Thyroid gland (tissue), 4 donors: ENCODE measurements around the gene DUOXA1. TPM values are rescaled to one million over a fixed set of nuclear protein-coding genes. Genes with fewer than 3 reads are reported as not detected.

ENCODE experiments used
- DNase-seq, 2 donors: peaks; one replicate each; pipeline ENCODE4 v3.0.0-alpha.2; 2019
- H3K27ac ChIP-seq, 3 donors: fragments of 200-600 bp; sonication (generic); 1 replicate in 2 of 3; 2 replicates in 1 of 3; pipeline ENCODE4 v1.5.1; 2016 to 2019; ENCODE audit warnings: mild to moderate bottlenecking in 1 of 3, moderate library complexity in 1 of 3
- H3K27me3 ChIP-seq: fragments of 200-600 bp; sonication (generic); one replicate; pipeline ENCODE4 v1.5.1; 2019
- H3K36me3 ChIP-seq, 2 donors: fragments of 200-600 bp; sonication (generic); one replicate each; pipeline ENCODE4 v1.5.1; 2016 to 2019
- H3K4me1 ChIP-seq, 2 donors: fragments of 200-600 bp; sonication (generic); one replicate each; pipeline ENCODE4 v1.5.1; 2017 to 2019
- H3K4me3 ChIP-seq, 3 donors: fragments of 200-600 bp; sonication (generic); replicated peaks in 1 of 3; 1 replicate in 2 of 3; 2 replicates in 1 of 3; pipeline ENCODE4 v1.5.1; 2016; ENCODE audit warnings: mild to moderate bottlenecking in 1 of 3
- H3K9me3 ChIP-seq: fragments of 200-600 bp; sonication (generic); one replicate; pipeline ENCODE4 v1.5.1; 2017
- POLR2A ChIP-seq, 2 donors: fragments of 450-650 bp; IDR thresholded peaks; one replicate each; pipeline ENCODE4 v1.6.1; 2017; ENCODE audit warnings: antibody characterized with exemption in 2 of 2, mild to moderate bottlenecking in 2 of 2, moderate library complexity in 1 of 2
- WGBS, 2 donors: methylation state at CpG; one replicate each; pipeline ENCODE4 v1.1.5; 2017; 5-methylcytosine and 5-hydroxymethylcytosine counted together
- intact Hi-C: fragments of 100-400 bp; cut with DNase I; formaldehyde crosslinking; loops from one replicate; pipeline ENCODE4 v1.15.1; 2023
- total RNA-seq, 4 donors: library from RNA; depleted of rRNA; stranded (reverse); fragments of >200 nt; gene quantifications; one replicate each; pipeline ENCODE4 v1.2.3, GENCODE V29; 2016
- TF ChIP-seq, protein P1 (sequence below), 6 experiments: fragments of 200-600 bp in 3 of 6; fragments of 450-650 bp in 3 of 6; sonication (generic) in 3 of 6; IDR thresholded peaks; one replicate each; pipeline ENCODE4 v1.5.1; 2016 to 2019; ENCODE audit warnings: antibody characterized with exemption in 6 of 6, mild to moderate bottlenecking in 2 of 6, inconsistent platforms in 1 of 6, moderate library complexity in 1 of 6

The DUOXA1 gene
- total RNA-seq, 4 donors from 2014 or later = 97.0 to 187 (median 150) TPM

DNA sequence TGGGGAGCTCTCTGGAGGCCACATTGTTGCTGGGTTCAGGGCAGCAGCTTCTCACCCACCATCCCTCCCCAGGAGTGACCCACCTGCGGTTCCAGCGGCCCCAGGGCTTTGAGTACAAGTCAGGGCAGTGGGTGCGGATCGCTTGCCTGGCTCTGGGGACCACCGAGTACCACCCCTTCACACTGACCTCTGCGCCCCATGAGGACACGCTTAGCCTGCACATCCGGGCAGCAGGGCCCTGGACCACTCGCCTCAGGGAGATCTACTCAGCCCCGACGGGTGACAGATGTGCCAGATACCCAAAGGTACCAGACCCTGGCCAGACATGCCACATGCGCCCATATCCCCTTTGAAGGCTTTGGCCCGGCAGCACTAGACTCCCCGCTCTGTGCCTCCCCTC is 32.0 kb upstream of the DUOXA1 start:
- intact Hi-C loops = no loop called here
- 97 to 98% methylated on average over 6 to 11 of the region's 14 CpGs for WGBS, 2 donors
- H3K27ac ChIP-seq = no peak overlapping the region
- peaks cover 7 to 22% of the 10 kb centered on the region in 2 donors for H3K4me1 ChIP-seq
- H3K27me3 ChIP-seq = no peaks in the 10 kb centered on the region
- H3K4me3 ChIP-seq = no peak overlapping the region
- H3K9me3 ChIP-seq = no peaks in the 10 kb centered on the region
- DNase-seq = no peak
- no peak for TF ChIP-seq POLR2A (IDR thresholded peaks at IDR 0.05)
- TF ChIP-seq, protein P1, sequence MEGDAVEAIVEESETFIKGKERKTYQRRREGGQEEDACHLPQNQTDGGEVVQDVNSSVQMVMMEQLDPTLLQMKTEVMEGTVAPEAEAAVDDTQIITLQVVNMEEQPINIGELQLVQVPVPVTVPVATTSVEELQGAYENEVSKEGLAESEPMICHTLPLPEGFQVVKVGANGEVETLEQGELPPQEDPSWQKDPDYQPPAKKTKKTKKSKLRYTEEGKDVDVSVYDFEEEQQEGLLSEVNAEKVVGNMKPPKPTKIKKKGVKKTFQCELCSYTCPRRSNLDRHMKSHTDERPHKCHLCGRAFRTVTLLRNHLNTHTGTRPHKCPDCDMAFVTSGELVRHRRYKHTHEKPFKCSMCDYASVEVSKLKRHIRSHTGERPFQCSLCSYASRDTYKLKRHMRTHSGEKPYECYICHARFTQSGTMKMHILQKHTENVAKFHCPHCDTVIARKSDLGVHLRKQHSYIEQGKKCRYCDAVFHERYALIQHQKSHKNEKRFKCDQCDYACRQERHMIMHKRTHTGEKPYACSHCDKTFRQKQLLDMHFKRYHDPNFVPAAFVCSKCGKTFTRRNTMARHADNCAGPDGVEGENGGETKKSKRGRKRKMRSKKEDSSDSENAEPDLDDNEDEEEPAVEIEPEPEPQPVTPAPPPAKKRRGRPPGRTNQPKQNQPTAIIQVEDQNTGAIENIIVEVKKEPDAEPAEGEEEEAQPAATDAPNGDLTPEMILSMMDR (IDR thresholded peaks at IDR 0.05) = no peak
- peaks cover 8 to 9% of the 10 kb centered on the region in 2 donors for H3K36me3 ChIP-seq

GRCh38 chr15:45157974-45158373 is 28.3 kb upstream of the DUOXA1 start:
- Histone ChIP-seq H3K4me1 (peaks cover 0 to 9% of the 10 kb centered on the region in 2 donors), H3K27me3 (no peaks in the 10 kb centered on the region), H3K4me3 (no peak overlapping the region), H3K9me3 (no peaks in the 10 kb centered on the region), H3K36me3 (peaks cover 18 to 20% of the 10 kb centered on the region in 2 donors), H3K27ac (no peak overlapping the region)
- intact Hi-C loops = no loop called here
- DNase-seq = no peak
- WGBS, 2 donors = 59 to 67% methylated on average over 1 of the region's 1 CpG
- TF ChIP-seq, protein P1 (IDR thresholded peaks at IDR 0.05) = no peak
- no peak for TF ChIP-seq POLR2A (IDR thresholded peaks at IDR 0.05)

DNA sequence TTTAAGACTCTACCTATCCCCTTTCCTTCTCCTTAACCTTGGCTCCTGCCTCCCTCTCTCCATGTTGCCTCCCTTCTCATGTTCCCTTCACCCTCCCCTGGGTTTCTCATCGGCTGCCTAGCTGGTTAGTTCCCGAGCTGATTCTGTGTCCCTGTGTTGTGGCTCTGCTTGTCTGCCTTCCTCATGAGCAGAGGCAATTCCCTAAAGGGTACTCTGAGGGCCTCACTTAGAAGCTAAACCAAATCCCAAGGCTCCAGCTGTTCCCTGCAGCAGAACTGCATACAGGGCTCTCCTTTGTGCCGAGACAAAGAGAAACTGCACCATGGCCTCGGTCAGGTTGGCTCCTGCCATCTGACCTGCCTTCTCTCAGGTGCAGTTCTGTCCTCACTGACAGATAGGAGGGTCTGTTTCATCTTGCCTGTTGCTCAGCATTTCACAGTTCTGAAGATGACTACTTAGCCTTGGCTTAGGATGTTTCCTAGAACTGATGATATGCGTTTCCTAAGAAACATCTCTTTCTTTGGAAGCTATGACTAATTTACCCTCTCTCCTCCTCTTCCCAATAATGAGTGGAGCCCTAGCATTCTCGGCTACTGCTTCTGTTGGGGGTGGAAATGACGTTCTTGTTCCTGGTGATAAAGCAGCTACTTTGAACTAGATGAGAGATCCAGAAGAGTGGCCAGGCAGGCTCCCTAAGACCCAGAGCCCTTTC is 27.2 kb upstream of the DUOXA1 start:
- Histone ChIP-seq H3K36me3 (peaks cover 27 to 29% of the 10 kb centered on the region in 2 donors), H3K27me3 (no peaks in the 10 kb centered on the region), H3K4me1 (no peaks in the 10 kb centered on the region), H3K27ac (no peak overlapping the region), H3K9me3 (no peaks in the 10 kb centered on the region), H3K4me3 (no peak overlapping the region)
- no peak for TF ChIP-seq POLR2A (IDR thresholded peaks at IDR 0.05)
- TF ChIP-seq, protein P1 (IDR thresholded peaks at IDR 0.05) = no peak
- intact Hi-C loops = no loop called here
- 77 to 92% methylated on average over 7 of the region's 7 CpGs for WGBS, 2 donors
- no peak for DNase-seq

DNA sequence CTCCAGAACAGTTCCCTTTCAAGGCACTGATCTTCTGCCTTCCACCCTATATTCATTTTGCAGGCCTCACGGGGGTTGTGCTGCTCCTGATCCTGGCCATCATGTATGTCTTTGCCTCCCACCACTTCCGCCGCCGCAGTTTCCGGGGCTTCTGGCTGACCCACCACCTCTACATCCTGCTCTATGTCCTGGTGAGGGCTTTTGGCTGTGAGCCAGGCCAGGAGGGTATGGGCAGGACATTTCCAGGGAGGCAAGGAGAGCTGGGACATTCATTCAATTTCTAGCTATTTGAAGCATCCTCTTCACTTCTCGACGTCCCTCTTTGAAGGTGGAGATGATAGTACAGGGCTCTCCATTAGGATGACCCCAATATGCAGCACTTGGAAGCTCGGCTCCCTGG is 26.1 kb upstream of the DUOXA1 start:
- Histone ChIP-seq H3K4me1 (no peaks in the 10 kb centered on the region), H3K27me3 (no peaks in the 10 kb centered on the region), H3K27ac (no peak overlapping the region), H3K36me3 (peaks cover 32 to 33% of the 10 kb centered on the region in 2 donors), H3K4me3 (no peak overlapping the region), H3K9me3 (no peaks in the 10 kb centered on the region)
- intact Hi-C loops = no loop called here
- TF ChIP-seq, protein P1 (IDR thresholded peaks at IDR 0.05) = no peak
- no peak for TF ChIP-seq POLR2A (IDR thresholded peaks at IDR 0.05)
- WGBS, 2 donors = 77% methylated on average over 8 of the region's 8 CpGs
- no peak for DNase-seq

- H3K27ac ChIP-seq = no peak overlapping the region
- no peaks in the 10 kb centered on the region for H3K9me3 ChIP-seq
- TF ChIP-seq, protein P1 (IDR thresholded peaks at IDR 0.05) = no peak
- no peak for TF ChIP-seq POLR2A (IDR thresholded peaks at IDR 0.05)
- peaks cover 37 to 39% of the 10 kb centered on the region in 2 donors for H3K36me3 ChIP-seq
- H3K27me3 ChIP-seq = no peaks in the 10 kb centered on the region
- 94 to 95% methylated on average over 33 to 34 of the region's 36 CpGs for WGBS, 2 donors
- DNase-seq = no peak
- no peaks in the 10 kb centered on the region for H3K4me1 ChIP-seq
- intact Hi-C loops = no loop called here
- H3K4me3 ChIP-seq = no peak overlapping the region
Measured at GRCh38 chr15:45151998-45152828, 22.5 kb upstream of the DUOXA1 start.
